AG09319 (cell line): ENCODE results near the gene SPTBN4.

Experiments used
- DNase-seq: peaks from one replicate; pipeline ENCODE4 v3.0.0-alpha.2; 2010; ENCODE audit warnings: low read depth; ENCODE audit errors: extremely low read depth
- TF ChIP-seq, protein P1 (sequence below): IDR thresholded peaks from 2 replicates; pipeline ENCODE4 v1.5.1; 2011; ENCODE audit warnings: low read depth, mild to moderate bottlenecking, inconsistent platforms, low read length, moderate library complexity

Gene SPTBN4

DNA sequence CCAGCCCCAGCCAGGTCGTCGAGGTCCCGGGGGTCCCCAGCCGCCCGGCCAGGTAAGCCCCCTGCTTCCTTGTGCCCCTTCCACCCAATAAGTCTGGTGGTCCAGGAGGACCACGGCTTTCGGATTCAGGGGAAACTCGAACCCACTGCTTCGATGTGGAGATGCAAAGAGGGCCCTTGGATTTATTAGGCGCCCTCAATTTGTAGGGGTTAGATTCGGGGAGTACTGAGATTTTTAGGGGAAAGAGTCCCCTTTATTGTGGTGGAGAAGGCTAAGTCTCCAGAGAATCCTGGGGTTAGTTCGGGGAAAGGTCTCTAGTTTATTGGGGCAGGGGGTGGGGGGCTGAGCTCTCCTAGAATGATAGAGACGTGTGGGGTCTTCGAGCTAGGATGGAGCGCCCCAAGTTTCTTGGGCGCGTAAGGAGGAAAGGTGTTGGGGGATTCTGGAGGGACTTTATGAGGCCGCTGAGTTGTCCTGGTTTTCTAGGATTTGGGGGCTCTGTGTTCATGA lies 130.6 kb downstream of the SPTBN4 start:
- TF ChIP-seq, protein P1, sequence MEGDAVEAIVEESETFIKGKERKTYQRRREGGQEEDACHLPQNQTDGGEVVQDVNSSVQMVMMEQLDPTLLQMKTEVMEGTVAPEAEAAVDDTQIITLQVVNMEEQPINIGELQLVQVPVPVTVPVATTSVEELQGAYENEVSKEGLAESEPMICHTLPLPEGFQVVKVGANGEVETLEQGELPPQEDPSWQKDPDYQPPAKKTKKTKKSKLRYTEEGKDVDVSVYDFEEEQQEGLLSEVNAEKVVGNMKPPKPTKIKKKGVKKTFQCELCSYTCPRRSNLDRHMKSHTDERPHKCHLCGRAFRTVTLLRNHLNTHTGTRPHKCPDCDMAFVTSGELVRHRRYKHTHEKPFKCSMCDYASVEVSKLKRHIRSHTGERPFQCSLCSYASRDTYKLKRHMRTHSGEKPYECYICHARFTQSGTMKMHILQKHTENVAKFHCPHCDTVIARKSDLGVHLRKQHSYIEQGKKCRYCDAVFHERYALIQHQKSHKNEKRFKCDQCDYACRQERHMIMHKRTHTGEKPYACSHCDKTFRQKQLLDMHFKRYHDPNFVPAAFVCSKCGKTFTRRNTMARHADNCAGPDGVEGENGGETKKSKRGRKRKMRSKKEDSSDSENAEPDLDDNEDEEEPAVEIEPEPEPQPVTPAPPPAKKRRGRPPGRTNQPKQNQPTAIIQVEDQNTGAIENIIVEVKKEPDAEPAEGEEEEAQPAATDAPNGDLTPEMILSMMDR, result no peak
- no peak for DNase-seq

DNA sequence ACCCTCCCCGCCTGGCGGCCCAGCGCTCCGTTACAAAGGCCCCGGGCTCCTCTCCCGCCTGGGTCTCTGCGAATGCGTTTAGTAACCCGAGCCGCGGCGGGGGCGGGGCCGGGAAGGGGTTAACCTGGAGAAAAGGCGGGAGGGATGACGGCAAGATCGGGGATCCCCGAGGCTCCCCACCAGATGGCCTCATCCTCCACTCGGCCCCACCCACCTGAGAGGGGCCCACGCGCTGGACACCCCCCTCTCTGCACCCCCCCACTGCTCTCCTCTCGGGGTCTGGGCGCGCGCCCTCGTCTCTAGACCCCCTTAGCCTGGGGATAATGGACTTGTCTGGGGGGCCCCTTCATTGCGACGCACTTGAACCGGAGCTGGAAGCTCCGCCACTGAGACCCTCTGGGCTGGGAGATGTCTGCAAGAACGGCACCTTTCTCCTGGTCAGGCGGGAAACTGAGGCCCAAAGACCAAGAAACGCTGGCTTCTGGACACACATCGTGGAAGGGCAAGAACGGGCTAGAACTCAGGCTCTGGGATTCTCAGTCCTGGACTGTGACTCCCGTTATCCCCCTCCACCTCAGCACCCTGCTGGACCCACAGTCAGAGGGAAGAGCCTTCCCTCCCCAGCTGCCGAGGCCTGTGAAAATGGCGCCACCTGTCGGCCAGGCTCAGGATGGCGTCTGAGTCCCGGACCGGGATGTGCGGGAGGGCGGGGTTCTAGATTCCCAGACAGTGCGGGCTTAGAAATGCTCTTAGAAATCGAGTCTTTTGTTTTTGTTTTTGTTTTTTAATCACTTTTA lies 131.5 kb downstream of the SPTBN4 start:
- DNase-seq, result no peak
- TF ChIP-seq, protein P1, result peak; percentile 98

DNA sequence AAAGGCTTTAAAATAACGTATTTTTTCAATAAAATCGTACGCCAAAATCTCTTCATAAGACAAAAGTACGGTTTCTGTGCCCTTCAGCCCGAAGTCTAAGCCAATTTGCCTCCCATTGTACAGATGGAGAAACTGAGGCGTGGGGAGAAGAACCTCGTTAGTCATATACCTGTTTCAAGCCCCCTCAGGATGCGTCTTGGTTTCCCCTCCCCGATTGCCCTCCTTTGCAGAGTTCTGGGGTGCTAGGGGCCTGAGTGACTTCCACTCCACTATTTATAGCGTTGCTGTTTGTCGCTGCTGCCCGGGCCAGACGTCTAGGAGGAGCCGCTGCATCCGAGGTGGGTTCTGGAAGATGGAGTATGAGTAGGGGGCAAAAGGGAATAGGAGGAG lies 132.1 kb downstream of the SPTBN4 start:
- no peak for DNase-seq
- TF ChIP-seq, protein P1, result no peak

DNA sequence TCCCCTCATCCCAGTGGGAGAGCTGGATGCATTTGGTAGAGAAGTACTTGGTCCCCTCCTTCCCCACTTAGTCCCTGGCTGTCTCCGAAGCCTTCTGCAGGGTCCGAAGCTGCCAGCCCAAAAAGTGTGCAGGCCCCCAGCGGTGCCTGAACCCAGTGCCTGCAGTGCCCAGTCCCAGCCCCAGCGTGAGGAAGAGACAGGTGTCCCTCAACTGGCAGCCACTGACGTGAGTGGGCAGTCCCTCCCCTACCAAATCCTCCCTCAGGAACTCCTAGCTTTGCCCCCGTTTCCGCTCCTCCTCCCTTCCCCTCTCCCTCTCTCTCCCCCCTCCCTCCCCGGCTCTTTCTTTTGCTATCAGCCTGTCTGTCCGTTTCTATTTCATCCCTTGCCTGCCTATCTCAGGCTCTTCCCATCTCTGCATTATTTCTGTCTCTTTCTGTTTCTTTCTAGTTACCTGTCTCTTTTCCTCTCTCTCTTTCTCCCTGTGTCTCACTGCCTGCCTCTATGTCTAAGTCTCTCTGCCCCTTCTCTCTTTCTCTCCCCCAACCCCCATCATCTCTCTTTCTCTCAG lies 132.6 kb downstream of the SPTBN4 start:
- DNase-seq, result no peak

DNA sequence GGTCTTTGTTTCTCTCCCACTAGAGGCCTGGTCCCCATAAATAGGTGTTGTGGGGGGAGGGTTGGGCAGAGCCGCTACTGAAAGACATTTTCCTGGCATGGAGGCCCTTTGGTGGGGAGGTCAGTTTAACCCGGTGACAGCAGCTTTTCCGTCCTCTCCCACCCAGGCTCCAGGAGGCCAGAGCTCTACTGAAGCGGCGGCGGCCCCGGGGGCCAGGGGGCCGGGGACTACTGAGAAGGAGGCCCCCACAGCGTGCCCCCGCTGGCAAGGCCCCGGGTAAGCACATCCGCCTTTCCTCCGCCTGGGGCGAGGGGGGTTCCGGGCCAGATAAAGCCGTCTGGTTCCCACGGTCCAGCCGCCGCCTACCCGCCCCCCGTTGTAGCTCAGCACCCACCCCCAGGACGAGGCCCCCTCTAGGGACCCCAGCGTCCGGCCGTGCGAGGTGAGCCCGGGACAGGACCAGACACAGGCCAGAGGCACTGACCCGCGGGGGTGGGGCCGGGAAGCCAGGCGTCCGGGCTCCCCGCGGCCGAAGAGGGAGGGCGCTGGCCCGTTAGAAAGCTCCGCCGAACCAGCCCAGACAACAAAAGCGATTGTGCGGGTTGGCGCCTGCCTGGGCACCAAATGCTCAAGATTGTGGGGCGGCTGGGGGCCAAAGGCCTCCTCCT lies 133.2 kb downstream of the SPTBN4 start:
- DNase-seq, result no peak
- TF ChIP-seq, protein P1, result no peak

More for the DNA sequence above, 132.6 kb downstream of the SPTBN4 start:
- TF ChIP-seq, protein P1, result no peak

DNA sequence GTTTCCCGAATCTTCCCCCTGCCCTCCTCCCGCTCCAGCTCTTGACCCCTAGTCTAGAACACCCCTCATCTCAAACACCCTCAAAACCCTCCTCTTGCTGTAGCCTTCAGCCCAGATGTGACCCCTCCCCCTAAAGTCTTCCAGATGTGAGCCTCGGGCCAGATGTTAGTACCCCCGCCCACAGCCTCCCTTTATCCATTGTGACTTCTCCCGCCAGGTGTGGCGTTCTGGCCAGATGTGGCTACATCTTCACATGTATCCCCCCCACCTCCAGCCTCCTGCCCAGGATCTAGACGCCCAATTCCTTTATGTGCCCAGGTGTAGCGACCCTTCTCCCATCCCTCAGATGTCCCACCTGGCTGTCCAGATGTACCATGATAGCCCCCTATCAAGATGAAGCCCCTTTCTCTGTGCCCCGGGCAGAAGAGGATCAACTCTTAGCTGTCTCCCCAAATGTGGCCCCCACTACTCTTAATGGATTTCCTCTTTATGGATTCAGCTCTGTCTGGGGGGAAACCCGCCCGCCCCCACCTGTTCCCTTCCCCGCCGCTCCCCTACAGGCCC lies 133.9 kb downstream of the SPTBN4 start:
- no peak for DNase-seq
- TF ChIP-seq, protein P1, result no peak
